Endothelial cell of umbilical vein (primary cell): ENCODE data around the gene SPATS2L. TPM values are rescaled to one million over a fixed set of nuclear protein-coding genes. Genes with fewer than 3 reads are reported as not detected.

ENCODE experiments used
- BruUV-seq: library from RNA; stranded (reverse); fragments of 400-500 nt; replicated peaks from 2 replicates; lab custom pipeline; 2021; lab: Mats Ljungman, UMichigan
- CTCF ChIA-PET: fragments of 300-600, 350-600 bp; sonication (Branson Sonifier 250); formaldehyde crosslinking; loops from one replicate; lab custom pipeline; 2021; ENCODE audit warnings: antibody characterized with exemption, inconsistent platforms; lab: Charles Lee
- POLR2A ChIA-PET: fragments of 300-600, 350-600 bp; sonication (Branson Sonifier 250); formaldehyde crosslinking; loops from one replicate; lab custom pipeline; 2021; ENCODE audit warnings: antibody characterized with exemption, inconsistent platforms; lab: Charles Lee
- DNase-seq: peaks from one replicate; pipeline ENCODE4 v3.0.0-alpha.2; 2011; ENCODE audit warnings: low read depth, low spot score
- FAIRE-seq: peaks from 2 replicates; lab custom pipeline; 2011; peaks lifted over from hg19 to GRCh38; lab: Jason Lieb, UNC
- H2AFZ ChIP-seq: 2 replicates; pipeline ENCODE4 v1.6.0; 2012; ENCODE audit warnings: low read depth, low read length, control low read depth, inconsistent platforms
- H3K27ac ChIP-seq: 2 replicates; pipeline ENCODE4 v1.5.1; 2011; ENCODE audit warnings: low read depth, mild to moderate bottlenecking, control low read depth, low read length, moderate library complexity; ENCODE audit not compliant: insufficient read depth
- H3K27me3 ChIP-seq, 2 experiments: 2 replicates each; pipeline versions ENCODE4 v1.6.0 to v1.6.1; 2011; ENCODE audit warnings: low read length in 2 of 2, mixed read lengths in 1 of 2; ENCODE audit not compliant: control insufficient read depth in 2 of 2, insufficient read depth in 2 of 2
- H3K36me3 ChIP-seq, 2 experiments: 2 replicates in 1 of 2; 3 replicates in 1 of 2; pipeline ENCODE4 v1.5.1; 2011; ENCODE audit warnings: low read length in 2 of 2, mild to moderate bottlenecking in 1 of 2, moderate library complexity in 1 of 2; ENCODE audit not compliant: control insufficient read depth in 2 of 2, insufficient read depth in 2 of 2; ENCODE audit errors: extremely low read depth in 1 of 2
- H3K4me1 ChIP-seq: 3 replicates; pipeline ENCODE4 v1.5.1; 2011; ENCODE audit warnings: mild to moderate bottlenecking, low read length; ENCODE audit not compliant: control insufficient read depth, insufficient read depth; ENCODE audit errors: extremely low read depth
- H3K4me2 ChIP-seq: 2 replicates; pipeline ENCODE4 v1.6.1; 2011; ENCODE audit warnings: low read length, control low read depth, mixed read lengths; ENCODE audit not compliant: insufficient read depth
- H3K4me3 ChIP-seq, 3 experiments: fragments of 200-600 bp in 1 of 3; sonication (generic), shearing (Covaris generic) in 1 of 3; replicated peaks in 1 of 3; 2 replicates each; pipeline ENCODE4 v1.5.1; 2011 to 2016; ENCODE audit warnings: control low read depth in 3 of 3, low read length in 3 of 3, mild to moderate bottlenecking in 2 of 3, inconsistent platforms in 1 of 3, low read depth in 1 of 3, moderate library complexity in 1 of 3; ENCODE audit not compliant: insufficient read depth in 1 of 3
- H3K79me2 ChIP-seq: 2 replicates; pipeline ENCODE4 v1.6.0; 2012; ENCODE audit warnings: low read length, inconsistent platforms; ENCODE audit not compliant: control insufficient read depth, insufficient read depth
- H3K9ac ChIP-seq: replicated peaks from 2 replicates; pipeline ENCODE3; 2011; ENCODE audit warnings: low read length, control low read depth; ENCODE audit not compliant: insufficient read depth; ENCODE audit errors: extremely low read depth
- H3K9me1 ChIP-seq: replicated peaks from 3 replicates; pipeline ENCODE4 v1.6.0; 2011; ENCODE audit warnings: mild to moderate bottlenecking, low read length; ENCODE audit not compliant: control insufficient read depth, insufficient read depth; ENCODE audit errors: extremely low read depth
- H3K9me3 ChIP-seq: replicated peaks from 2 replicates; pipeline ENCODE4 v1.5.1; 2012; ENCODE audit warnings: low read length, inconsistent platforms; ENCODE audit not compliant: control insufficient read depth, insufficient read depth
- H4K20me1 ChIP-seq: replicated peaks from 2 replicates; pipeline ENCODE3; 2011; ENCODE audit warnings: mild to moderate bottlenecking, low read length; ENCODE audit not compliant: control insufficient read depth, insufficient read depth; ENCODE audit errors: extremely low read depth
- EZH2 ChIP-seq: IDR thresholded peaks from 2 replicates; pipeline ENCODE4 v1.6.1; 2012; ENCODE audit warnings: borderline replicate concordance, low read depth, mild to moderate bottlenecking, moderate library complexity, low read length, inconsistent platforms; ENCODE audit not compliant: severe bottlenecking
- JUN ChIP-seq: IDR thresholded peaks from 2 replicates; pipeline ENCODE4 v1.6.1; 2011; ENCODE audit warnings: borderline replicate concordance, low read depth; ENCODE audit not compliant: insufficient read length, insufficient read depth
- MYC ChIP-seq: IDR thresholded peaks from one replicate; pipeline ENCODE4 v1.6.1; 2011; ENCODE audit warnings: mild to moderate bottlenecking, low read depth, low read length
- POLR2A ChIP-seq: IDR thresholded peaks from 2 replicates; pipeline ENCODE4 v1.6.1; 2012; ENCODE audit warnings: low read depth, mild to moderate bottlenecking, control low read depth, low read length
- dilution Hi-C: fragments of 300-500 bp; cut with MboI; formaldehyde crosslinking; loops from one replicate; pipeline ENCODE4 v1.15.0; 2019; ENCODE audit warnings: low sequenced_read_pairs; ENCODE audit not compliant: extremely low pct_ligation_motif_present
- intact Hi-C: fragments of 100-400 bp; cut with micrococcal nuclease; formaldehyde crosslinking; loops from one replicate; pipeline ENCODE4 v1.10.0; 2022
- polyA plus RNA-seq, 4 experiments: library from polyadenylated mRNA; depleted of rRNA in 3 of 4; stranded (reverse) in 3 of 4; unstranded in 1 of 4; fragments of >200 nt; gene quantifications; 2 replicates each; pipeline versions ENCODE4 v1.2.1 to v1.2.3, GENCODE V29; 2011 to 2012; ENCODE audit warnings: missing spikeins in 1 of 4
- total RNA-seq: library from RNA; stranded (reverse); gene quantifications from 2 replicates; pipeline ENCODE4 v1.2.3, GENCODE V29; 2021
- TF ChIP-seq, protein P1 (sequence below): IDR thresholded peaks from 2 replicates; pipeline ENCODE4 v1.6.1; 2011; ENCODE audit not compliant: insufficient read depth, insufficient read length

The SPATS2L gene
- total and polyA plus RNA-seq, 2 donors (not counting 3 experiments of a cell fraction or from before 2014, with no cell fraction given): 29.1 to 72.9 TPM

DNA sequence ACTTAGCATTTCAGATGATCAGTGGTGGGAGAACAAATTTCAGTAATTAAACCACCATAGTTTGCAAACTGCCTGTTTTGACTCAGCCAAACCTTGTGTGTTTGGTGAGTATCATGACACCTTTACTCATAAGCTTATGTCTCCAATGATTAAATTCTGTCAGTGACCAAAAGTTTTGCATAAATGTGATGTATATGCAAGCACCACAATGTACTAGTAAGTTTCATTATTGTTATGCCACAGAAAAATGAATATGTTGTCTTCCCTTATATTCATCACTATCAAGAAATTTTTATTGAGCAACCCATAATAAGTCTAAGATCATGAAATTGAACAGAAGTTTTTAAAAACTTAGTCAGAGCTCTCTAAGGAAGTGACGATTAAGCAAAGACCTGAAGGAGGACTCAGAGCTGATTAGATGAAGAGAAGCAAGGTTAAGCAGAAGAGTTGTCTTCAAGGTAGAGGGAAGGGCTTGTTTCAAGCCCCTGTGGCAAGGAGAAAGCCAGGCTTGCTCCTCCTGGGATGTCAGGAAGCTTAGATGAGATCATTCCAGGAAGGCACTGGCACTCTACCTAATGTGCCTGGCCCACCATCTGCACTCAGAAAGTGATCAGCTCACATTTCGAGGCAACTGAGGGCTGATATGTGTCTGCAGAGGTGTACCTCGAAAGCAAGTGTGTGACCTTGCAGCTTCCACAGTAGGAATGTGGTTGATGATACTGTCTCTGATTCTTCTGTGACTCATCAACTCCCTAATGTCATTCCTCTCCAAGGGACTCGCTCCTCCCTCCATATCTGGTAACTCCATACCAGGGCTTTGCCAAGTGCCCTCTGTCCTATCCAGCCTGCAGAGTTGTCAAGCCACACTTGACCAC, 148.7 kb downstream of the SPATS2L start:
- POLR2A ChIA-PET: no interaction called here

DNA sequence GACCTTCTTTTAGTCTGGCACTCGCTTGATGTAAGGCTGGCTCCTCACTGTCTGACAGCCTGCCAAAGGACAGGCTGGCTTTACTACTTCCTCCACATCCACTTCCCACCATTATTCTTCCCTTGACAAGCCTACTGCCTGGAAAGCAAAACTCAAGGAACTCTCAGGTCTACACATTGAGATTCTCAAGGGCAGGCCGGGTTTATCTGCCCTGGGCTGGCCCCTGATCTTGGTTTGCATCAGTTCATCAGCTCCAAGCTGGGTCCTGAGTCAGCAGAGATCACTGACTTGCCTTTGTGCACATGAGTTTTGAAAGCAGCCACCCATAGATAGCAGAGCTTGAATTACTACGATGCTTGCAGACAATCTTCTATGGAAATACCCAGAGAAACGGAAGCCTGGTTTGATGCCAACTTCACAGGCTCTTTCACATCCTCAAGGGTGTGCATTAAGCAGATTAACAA, 149.5 kb downstream of the SPATS2L start:
- no TSS peak for BruUV-seq
- DNase-seq: peak; percentile 66
- no peak overlapping the region for H3K9ac ChIP-seq
- CTCF ChIA-PET: interaction anchor here (1.2 to 1.6 kb wide), 2 partner anchors 60 to 64 kb away, joined by 3 to 4 read pairs; no protein-coding TSS in a partner anchor
- intact Hi-C loops: loop anchor here (5.0 kb wide), 1 partner anchor 149 kb away; the partner anchor contains the start of gene SPATS2L
- no peak overlapping the region for H2AFZ ChIP-seq
- peaks cover 6% of the 10 kb centered on the region for H3K4me1 ChIP-seq
- H3K36me3 ChIP-seq: no peaks in the 10 kb centered on the region
- no peak overlapping the region for H3K4me3 ChIP-seq
- no peaks in the 10 kb centered on the region for H3K79me2 ChIP-seq
- H3K27me3 ChIP-seq: no peaks in the 10 kb centered on the region
- TF ChIP-seq POLR2A (no peak), MYC (no peak)
- H3K4me2 ChIP-seq: no peak overlapping the region
- dilution Hi-C loops: no loop called here
- no peaks in the 10 kb centered on the region for H4K20me1 ChIP-seq
- POLR2A ChIA-PET: no interaction called here
- FAIRE-seq: peak; percentile 67
- H3K9me3 ChIP-seq: no peaks in the 10 kb centered on the region
- no peaks in the 10 kb centered on the region for H3K9me1 ChIP-seq
- H3K27ac ChIP-seq: no peak overlapping the region

More for the DNA sequence above, 148.7 kb downstream of the SPATS2L start:
- no TSS peak for BruUV-seq
- TF ChIP-seq JUN (peak; percentile 14), EZH2 (no peak)
- TF ChIP-seq, protein P1, sequence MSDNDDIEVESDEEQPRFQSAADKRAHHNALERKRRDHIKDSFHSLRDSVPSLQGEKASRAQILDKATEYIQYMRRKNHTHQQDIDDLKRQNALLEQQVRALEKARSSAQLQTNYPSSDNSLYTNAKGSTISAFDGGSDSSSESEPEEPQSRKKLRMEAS: no peak
- no peak overlapping the region for H3K4me2 ChIP-seq
- no peaks in the 10 kb centered on the region for H3K9me3 ChIP-seq
- CTCF ChIA-PET: interaction anchor here (0.8 to 1.6 kb wide), 4 partner anchors 12 to 150 kb away, joined by 3 to 4 read pairs (median 3); no protein-coding TSS in a partner anchor
- no peaks in the 10 kb centered on the region for H3K9me1 ChIP-seq
- no peaks in the 10 kb centered on the region for H4K20me1 ChIP-seq
- no peak overlapping the region for H2AFZ ChIP-seq
- FAIRE-seq: no peak
- dilution Hi-C loops: no loop called here
- H3K79me2 ChIP-seq: no peaks in the 10 kb centered on the region
- H3K4me1 ChIP-seq: peaks cover 6% of the 10 kb centered on the region
- H3K27me3 ChIP-seq: no peaks in the 10 kb centered on the region
- no peak overlapping the region for H3K27ac ChIP-seq
- no peaks in the 10 kb centered on the region for H3K36me3 ChIP-seq
- intact Hi-C loops: loop anchor here (5.0 kb wide), 1 partner anchor 148 kb away; the partner anchor contains the start of gene SPATS2L
- DNase-seq: no peak
- H3K4me3 ChIP-seq: no peak overlapping the region
- H3K9ac ChIP-seq: no peak overlapping the region
